Measurements from ENCODE around the gene PTGDS. TPM values are rescaled to one million over a fixed set of nuclear protein-coding genes. Genes with fewer than 3 reads are reported as not detected.

PTGDS gene
- total and polyA plus RNA-seq, 10 of the 15 experiments (the other 5 are each of a cell fraction or from before 2014, with no cell fraction given), result not detected

DNA sequence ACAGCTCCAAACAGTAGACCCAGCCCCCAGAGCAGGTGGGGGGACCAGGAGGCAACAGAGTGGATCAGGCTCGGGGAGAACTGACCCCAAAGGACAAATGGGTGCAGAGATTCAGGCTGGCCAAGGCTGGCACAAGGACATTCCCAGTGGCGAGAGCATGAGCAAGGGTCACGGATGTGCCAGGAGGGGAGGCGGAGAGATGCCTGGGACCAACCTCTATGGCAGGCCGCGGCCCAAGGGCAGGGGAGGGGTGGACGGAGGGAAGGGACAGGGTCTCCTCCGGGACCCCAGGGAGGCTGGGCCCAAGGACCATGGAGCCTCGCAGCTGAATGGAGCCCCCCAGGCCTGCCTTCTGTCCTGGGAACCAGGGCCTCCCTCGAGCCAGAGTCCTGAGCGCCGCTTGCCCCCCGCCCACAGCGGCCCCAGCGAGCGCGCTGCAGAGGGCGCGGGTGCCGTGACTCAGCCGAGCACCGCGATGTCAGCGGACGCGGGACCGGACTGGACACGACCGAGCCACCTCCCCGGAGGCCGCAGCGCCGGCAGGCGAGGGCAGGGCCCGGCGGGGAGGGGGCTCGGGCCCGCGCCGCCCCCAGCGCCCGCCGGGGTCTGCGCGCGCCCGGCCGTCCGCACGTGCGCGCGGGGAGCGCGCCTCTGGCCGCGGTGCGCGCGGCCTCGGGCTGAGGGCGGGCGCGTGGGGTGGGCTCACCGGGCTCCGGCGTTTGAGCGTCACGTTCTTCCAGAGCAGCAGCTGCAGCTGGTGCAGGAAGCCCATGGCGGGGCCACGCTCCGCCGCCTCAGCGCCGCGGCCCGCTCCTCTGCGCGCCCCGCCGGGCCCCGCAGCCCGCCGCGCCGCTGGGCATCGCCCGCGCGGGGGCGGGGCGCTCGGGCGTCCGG, 50.3 kb downstream of the PTGDS start, which contains the start of gene ABCA2:
Gene ABCA2 (minus strand): TSS at position 869 of the 894 bp plus-strand sequence. CDS start 97 bp downstream, at position 772.
- H3K79me2 ChIP-seq (ENCODE audit: control insufficient read depth, insufficient read depth, low read length), result no peaks in the 10 kb centered on the region
- H4K20me1 ChIP-seq (ENCODE audit: control insufficient read depth, insufficient read depth), result no peaks in the 10 kb centered on the region
- no TSS peak for BruUV-seq (replicated peaks)
- ATAC-seq (no peak), DNase-seq (ENCODE audit: low read depth, low spot score) (no peak), FAIRE-seq (no peak)
- WGBS (ENCODE audit: insufficient coverage, insufficient replicate concordance, low lambda C conversion rate, missing lambda C conversion rate), result 15% methylated on average over 47 of the region's 95 CpGs
- 0 out of 2 replicates have a peak, but pooled peaks have one; percentile 46 for TF ChIP-seq PAX5 (IDR thresholded peaks at IDR 0.05; ENCODE audit: borderline replicate concordance, low read depth, low read length)
- TF ChIP-seq BHLHE40 (IDR thresholded peaks at IDR 0.05; ENCODE audit: borderline replicate concordance in 1 of 2, low read depth in 2 of 2, low read length in 1 of 2), result peak; percentile 1 to 61; a peak in 1 of 4 replicates
- no peak for TF ChIP-seq ZBED1 (IDR thresholded peaks at IDR 0.05; ENCODE audit: borderline replicate concordance)
- TF ChIP-seq GATAD2B (conservative IDR thresholded peaks at IDR 0.05; ENCODE audit: low read depth), result peak; percentile 39; the same call in 1 of the 2 replicates
- H3K9ac ChIP-seq (ENCODE audit: control insufficient read depth, insufficient read depth, low read length), result no peak within 1 kb of the TSS
- intact Hi-C loops (cut with micrococcal nuclease; ENCODE audit: unreplicated experiment), result no loop called here
- H3K4me2 ChIP-seq (ENCODE audit: control insufficient read depth, insufficient read depth), result peak within 1 kb of the TSS; percentile 77
- H3K27ac ChIP-seq (ENCODE audit: control insufficient read depth, insufficient read depth), result no peak within 1 kb of the TSS
- RAD21 ChIA-PET (ENCODE audit: unreplicated experiment), result interaction anchor here (0.9 to 1.5 kb wide), 3 partner anchors 31 to 161 kb away, joined by 3 to 4 read pairs (median 3); partner anchors contain the start of genes ANAPC2 and SSNA1
- peaks cover 0 to 2% of the 10 kb centered on the region in 2 experiments; a peak in 2 of 4 replicates for H3K27me3 ChIP-seq (replicated peaks in 1 of 2; ENCODE audit: control insufficient read depth in 2 of 2, insufficient read depth in 2 of 2, low read length in 1 of 2)
- H3K9me3 ChIP-seq (replicated peaks; ENCODE audit: control insufficient read depth, insufficient read depth, low read length), result no peaks in the 10 kb centered on the region
- peaks cover 35% of the 10 kb centered on the region for H3K4me1 ChIP-seq (ENCODE audit: control insufficient read depth, insufficient read depth, low read length)
- H2AFZ ChIP-seq (ENCODE audit: control insufficient read depth, low read depth, low read length), result peak within 1 kb of the TSS; percentile 34; the same call in 1 of the 2 replicates
- CTCF ChIA-PET, result interaction anchor here (1.5 to 4.7 kb wide), 5 partner anchors 8 to 185 kb away, joined by 4 to 65 read pairs (median 16); partner anchors contain the start of genes AJM1 and NPDC1
- SMC1A ChIA-PET (ENCODE audit: uncharacterized antibody, unreplicated experiment), result interaction anchor here (1.8 kb wide), 1 partner anchor 80 kb away, joined by 6 read pairs; no protein-coding TSS in a partner anchor
- POLR2A ChIA-PET, result interaction anchor here (1.4 kb wide), 1 partner anchor 8 kb away, joined by 4 read pairs; no protein-coding TSS in a partner anchor
- in situ Hi-C loops (cut with MboI), result no loop called here
- H3K4me3 ChIP-seq, result peak within 1 kb of the TSS; percentile 68
- no peaks in the 10 kb centered on the region for H3K36me3 ChIP-seq (ENCODE audit: control insufficient read depth in 2 of 2, insufficient read depth in 2 of 2, low read length in 1 of 2)
